Type B pancreatic cell (in vitro differentiated cells): ENCODE data around the gene TRAF3IP1. TPM values are rescaled to one million over a fixed set of nuclear protein-coding genes. Genes with fewer than 3 reads are reported as not detected.

Experiments used
- DNase-seq: peaks from one replicate; pipeline ENCODE4 v3.0.0; 2021; ENCODE audit warnings: mixed read lengths; ENCODE audit not compliant: unreplicated experiment; ENCODE audit errors: extremely low spot score
- H3K27ac Mint-ChIP-seq: 2 replicates; pipeline ENCODE4 v1.8.0; 2021; ENCODE audit warnings: mild to moderate bottlenecking, mixed read lengths
- H3K27me3 Mint-ChIP-seq: 2 replicates; pipeline ENCODE4 v1.8.0; 2021; ENCODE audit warnings: mixed read lengths
- H3K36me3 Mint-ChIP-seq: 2 replicates; pipeline ENCODE4 v1.8.0; 2021; ENCODE audit warnings: mixed read lengths
- H3K4me1 Mint-ChIP-seq: one replicate; pipeline ENCODE4 v1.8.0; 2021; ENCODE audit warnings: mixed read lengths; ENCODE audit not compliant: unreplicated experiment
- H3K4me3 Mint-ChIP-seq: 2 replicates; pipeline ENCODE4 v1.8.0; 2021; ENCODE audit warnings: mild to moderate bottlenecking, mixed read lengths
- H3K9me3 Mint-ChIP-seq: 2 replicates; pipeline ENCODE4 v1.8.0; 2021; ENCODE audit warnings: mixed read lengths
- CTCF ChIP-seq: fragments of 200-600 bp; sonication (generic); conservative IDR thresholded peaks from 2 replicates; pipeline ENCODE4 v1.5.0; 2021; ENCODE audit warnings: antibody characterized with exemption, mild to moderate bottlenecking
- total RNA-seq: library from RNA; stranded (reverse); gene quantifications from 2 replicates; pipeline ENCODE4 v1.2.1, GENCODE V29; 2021; ENCODE audit warnings: low replicate concordance

The TRAF3IP1 gene
- total RNA-seq, 1 donor from 2014 or later, result 20.9 TPM

DNA sequence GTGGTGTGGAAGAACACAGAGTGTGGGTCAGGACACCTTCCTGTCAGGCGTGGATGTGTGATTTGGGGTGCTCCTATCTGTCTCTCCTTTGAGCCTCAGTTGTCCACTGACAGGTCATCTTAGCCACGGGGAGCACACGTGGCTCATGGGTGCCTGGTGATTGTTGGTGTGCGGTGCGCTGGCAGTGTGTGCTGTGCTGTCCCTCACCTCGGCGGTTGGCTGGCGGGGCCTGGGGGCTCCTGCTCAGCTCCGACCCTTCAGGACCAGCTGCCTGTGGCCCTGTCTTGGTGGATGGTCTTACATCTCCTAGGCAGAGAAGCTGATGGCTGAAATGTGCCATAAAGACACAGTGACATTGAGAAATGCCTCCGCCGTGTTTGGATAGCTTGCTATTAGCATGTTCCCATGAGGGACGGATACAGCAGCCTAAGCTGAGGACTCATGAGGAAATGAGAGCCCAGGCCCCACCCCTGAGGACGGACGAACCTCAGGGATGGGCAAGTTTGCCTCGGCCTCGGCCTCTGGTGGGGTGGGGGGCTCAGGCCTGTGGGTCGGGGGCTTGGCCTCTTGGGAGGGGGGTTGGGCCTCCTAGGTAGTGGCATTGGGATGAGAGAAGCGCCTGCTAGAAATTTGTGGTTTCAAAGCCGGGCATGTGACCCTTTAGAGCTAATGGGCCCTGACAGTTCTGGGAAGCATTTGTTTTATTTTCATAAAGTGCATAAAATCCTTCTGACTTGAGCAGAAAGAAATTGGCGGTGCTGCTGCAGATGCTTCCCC, 86.1 kb downstream of the TRAF3IP1 start:
- TF ChIP-seq CTCF, result no peak
- H3K36me3 Mint-ChIP-seq, result peaks cover 11% of the 10 kb centered on the region
- peaks cover 9% of the 10 kb centered on the region for H3K4me1 Mint-ChIP-seq
- H3K4me3 Mint-ChIP-seq, result no peak overlapping the region
- H3K27me3 Mint-ChIP-seq, result no peaks in the 10 kb centered on the region
- no peaks in the 10 kb centered on the region for H3K9me3 Mint-ChIP-seq
- no peak for DNase-seq
- H3K27ac Mint-ChIP-seq, result no peak overlapping the region

- Mint-ChIP-seq H3K9me3 (no peaks in the 10 kb centered on the region), H3K4me1 (peaks cover 9% of the 10 kb centered on the region), H3K4me3 (no peak overlapping the region), H3K27ac (no peak overlapping the region), H3K27me3 (no peaks in the 10 kb centered on the region), H3K36me3 (peaks cover 7% of the 10 kb centered on the region)
- no peak for TF ChIP-seq CTCF
- no peak for DNase-seq
Observed at GRCh38 chr2:238406998-238407285, 86.6 kb downstream of the TRAF3IP1 start.

GRCh38 chr2:238407566-238407965, 87.2 kb downstream of the TRAF3IP1 start:
- no peaks in the 10 kb centered on the region for H3K9me3 Mint-ChIP-seq
- no peaks in the 10 kb centered on the region for H3K27me3 Mint-ChIP-seq
- no peak for DNase-seq
- H3K36me3 Mint-ChIP-seq, result peaks cover 7% of the 10 kb centered on the region
- no peak for TF ChIP-seq CTCF
- peaks cover 9% of the 10 kb centered on the region for H3K4me1 Mint-ChIP-seq
- H3K4me3 Mint-ChIP-seq, result no peak overlapping the region
- H3K27ac Mint-ChIP-seq, result no peak overlapping the region

GRCh38 chr2:238408615-238409340, 88.5 kb downstream of the TRAF3IP1 start:
- no peaks in the 10 kb centered on the region for H3K9me3 Mint-ChIP-seq
- TF ChIP-seq CTCF, result no peak
- peaks cover 9% of the 10 kb centered on the region for H3K4me1 Mint-ChIP-seq
- no peaks in the 10 kb centered on the region for H3K27me3 Mint-ChIP-seq
- H3K27ac Mint-ChIP-seq, result no peak overlapping the region
- no peak for DNase-seq
- H3K4me3 Mint-ChIP-seq, result no peak overlapping the region
- H3K36me3 Mint-ChIP-seq, result peaks cover 7% of the 10 kb centered on the region

DNA sequence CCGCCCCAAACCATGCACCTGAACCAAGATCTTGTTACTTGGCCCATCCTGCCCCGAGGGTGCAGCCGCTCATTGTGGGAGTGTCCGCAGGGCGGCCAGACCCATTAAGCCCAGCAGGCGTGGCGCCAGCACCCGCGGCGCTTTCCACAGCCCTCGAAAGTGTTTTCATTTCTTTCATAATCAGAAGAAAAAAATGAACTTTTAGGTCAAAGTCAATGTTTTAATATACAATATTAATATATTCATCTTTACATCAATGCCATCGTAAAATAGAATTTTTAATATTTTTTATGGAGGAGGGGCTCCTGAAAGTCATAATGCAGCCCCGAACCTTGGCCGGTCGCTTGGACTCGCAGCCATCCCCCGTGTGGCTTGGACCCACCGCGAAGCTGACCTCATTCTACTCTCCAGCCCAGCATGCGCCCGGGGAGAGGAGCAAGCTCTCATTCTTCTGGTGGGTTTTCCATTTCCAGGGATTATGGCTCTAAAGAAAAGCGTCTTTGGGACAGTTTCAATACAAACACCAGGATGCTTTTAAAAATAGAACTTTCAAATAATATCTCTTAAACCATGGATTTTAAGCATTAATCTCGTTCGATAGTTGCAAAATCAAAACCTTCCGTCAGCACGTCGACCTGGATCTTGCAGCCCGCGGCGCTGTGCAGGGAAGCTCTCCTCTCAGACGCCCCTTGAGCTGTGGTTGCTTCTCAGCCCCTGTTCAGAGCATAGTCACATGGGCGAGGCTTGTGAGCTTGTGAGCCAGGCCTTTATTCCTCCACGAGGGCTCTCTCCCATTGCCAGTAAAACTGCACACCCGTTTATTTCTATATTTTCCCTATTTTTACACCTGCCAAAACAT, 89.3 kb downstream of the TRAF3IP1 start:
- no peak for DNase-seq
- H3K4me3 Mint-ChIP-seq, result no peak overlapping the region
- TF ChIP-seq CTCF, result no peak
- H3K4me1 Mint-ChIP-seq, result peaks cover 4% of the 10 kb centered on the region
- no peaks in the 10 kb centered on the region for H3K9me3 Mint-ChIP-seq
- no peak overlapping the region for H3K27ac Mint-ChIP-seq
- H3K27me3 Mint-ChIP-seq, result no peaks in the 10 kb centered on the region
- H3K36me3 Mint-ChIP-seq, result peaks cover 3% of the 10 kb centered on the region
